HG02610 (cell line): ENCODE results near the gene LYPD6B.
A peak's percentile ranks its signal among the peaks of the same experiment; 100 is the strongest.

Experiments used
- ATAC-seq: cut with Tn5 transposase; IDR thresholded peaks from one replicate; pipeline ENCODE4 v1.9.1; 2021; ENCODE audit warnings: mild to moderate bottlenecking, moderate library complexity; ENCODE audit not compliant: unreplicated experiment

The LYPD6B gene

GRCh38 chr2:149155196-149155969, 116.9 kb downstream of the LYPD6B start:
- no peak for ATAC-seq

- ATAC-seq, result no peak
These were observed 117.5 kb downstream of the LYPD6B start for GRCh38 chr2:149155988-149156387.

- no peak for ATAC-seq
These were observed 118.7 kb downstream of the LYPD6B start for GRCh38 chr2:149156971-149157740.

DNA sequence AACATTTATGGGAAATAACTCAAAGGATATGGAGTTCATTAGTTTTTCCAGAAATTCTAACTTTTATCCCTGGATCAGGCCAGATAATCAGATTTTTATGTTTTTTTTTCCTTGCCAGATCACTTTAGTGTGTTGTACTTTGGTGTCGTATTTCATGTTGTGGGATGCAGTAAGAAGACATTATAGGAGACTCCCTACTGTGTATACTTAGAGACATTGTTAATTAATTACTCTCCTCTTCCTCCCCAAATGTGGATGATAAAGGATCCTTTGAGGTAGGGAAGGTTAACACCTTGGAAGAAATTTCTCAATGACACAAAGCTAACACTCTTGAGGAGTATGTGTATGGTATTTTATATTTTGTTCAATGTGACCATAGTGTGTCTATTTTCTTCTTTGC, 120.5 kb downstream of the LYPD6B start:
- no peak for ATAC-seq

- ATAC-seq, result no peak
These were observed 121.7 kb downstream of the LYPD6B start for GRCh38 chr2:149160195-149160594.

DNA sequence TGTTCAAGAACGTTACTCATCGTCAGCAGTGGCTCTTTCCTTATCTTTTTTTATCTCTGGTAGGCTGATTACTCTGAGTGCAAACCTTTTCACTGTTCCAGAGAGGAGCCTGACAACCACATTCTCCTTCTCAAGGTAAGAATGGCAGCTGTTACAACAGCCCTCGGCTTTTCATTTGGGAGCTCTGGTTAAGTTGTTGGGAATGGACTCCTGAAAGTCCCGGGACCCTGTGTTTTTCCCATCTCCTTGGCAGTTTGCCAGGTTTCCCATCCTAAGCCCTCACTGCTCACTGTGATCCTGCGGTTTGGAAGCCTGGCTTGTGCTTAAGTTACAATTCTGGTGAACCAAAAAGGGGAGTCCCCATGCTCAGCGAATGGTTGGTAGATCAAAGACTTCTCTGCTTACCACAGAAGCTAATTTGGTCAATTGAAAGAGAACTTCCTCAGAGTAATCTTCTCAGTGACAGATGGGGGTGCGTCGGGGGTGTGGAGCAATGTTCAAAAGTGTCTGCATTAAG, 122.3 kb downstream of the LYPD6B start:
- ATAC-seq, result peak; percentile 100

- no peak for ATAC-seq
These were observed 123.2 kb downstream of the LYPD6B start for GRCh38 chr2:149161481-149162225.

DNA sequence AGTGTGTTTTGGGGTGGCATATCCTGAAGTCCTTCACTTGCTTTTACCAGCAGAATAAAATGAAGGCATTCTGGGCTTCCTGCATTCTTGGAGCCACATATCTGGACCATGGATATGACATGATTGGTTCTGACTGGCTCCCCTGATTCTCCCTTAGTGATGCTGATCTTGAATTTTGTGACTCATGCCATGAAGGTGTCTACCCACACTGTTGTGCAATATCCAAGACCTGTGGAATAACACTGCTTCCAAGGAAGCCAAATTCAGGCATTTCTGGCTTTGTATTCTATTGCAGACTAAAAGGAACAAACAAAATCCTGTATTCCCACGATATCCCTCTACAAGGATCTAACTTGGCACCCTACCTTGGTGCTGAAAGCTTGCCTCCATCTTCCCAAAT, 125.8 kb downstream of the LYPD6B start:
- ATAC-seq, result no peak

- ATAC-seq, result no peak
These were observed 126.3 kb downstream of the LYPD6B start for GRCh38 chr2:149164827-149165226.

DNA sequence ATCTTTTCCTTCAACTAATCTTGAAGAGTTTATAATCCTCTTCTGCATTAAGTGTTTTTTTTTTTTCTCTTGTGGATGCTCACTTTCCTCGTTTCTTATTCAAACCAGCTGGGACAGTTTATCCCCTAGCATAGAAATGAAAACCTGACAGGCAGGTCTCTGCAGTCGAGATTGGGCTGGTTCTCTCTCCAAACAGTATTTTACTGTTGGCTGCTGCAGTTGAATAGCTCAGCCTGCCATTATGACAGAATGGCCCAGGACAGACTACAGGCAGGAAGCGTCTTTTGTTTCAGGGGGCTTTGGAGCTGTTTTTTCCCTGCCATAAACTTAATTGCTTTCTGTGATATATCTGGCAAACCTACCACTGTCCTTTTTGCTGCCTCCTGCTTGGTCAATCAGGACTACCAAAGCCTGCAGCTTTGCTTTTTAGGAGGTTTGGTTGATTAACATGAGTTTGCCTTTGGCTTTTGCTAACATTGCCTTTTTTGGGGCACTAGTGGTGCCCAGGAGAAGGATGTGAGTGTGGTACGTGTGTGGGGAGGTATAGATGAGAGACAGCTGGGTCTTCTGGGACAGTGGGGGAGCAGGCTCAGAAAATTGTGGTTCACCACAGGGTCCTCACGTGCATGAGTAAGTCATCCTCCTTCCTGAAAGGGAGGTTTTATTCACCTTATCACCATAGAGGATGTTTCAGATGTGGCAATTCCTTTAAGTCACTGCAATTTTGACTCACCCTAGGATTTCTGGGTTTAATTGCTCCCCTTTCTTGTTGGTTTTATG, 128.7 kb downstream of the LYPD6B start:
- no peak for ATAC-seq

DNA sequence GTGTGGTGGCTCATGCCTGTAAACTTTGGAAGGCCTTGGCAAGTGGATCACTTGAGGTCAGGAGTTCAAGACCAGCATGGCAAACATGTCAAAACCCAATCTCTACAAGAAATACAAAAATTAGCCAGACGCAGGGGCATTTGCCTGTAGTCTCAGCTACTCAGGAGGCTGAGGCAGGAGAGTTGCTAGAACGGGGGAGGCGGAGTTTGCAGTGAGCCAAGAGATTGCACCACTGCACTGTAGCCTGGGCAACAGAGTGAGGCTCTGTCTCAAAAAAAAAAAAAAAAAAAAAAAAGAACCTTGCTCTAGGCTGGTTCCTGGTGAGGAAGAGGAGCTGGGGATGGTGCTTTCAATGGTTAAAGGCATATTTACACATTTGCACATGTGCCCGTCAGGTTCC, 129.4 kb downstream of the LYPD6B start:
- ATAC-seq, result no peak

- ATAC-seq, result no peak
These were observed 131.2 kb downstream of the LYPD6B start for GRCh38 chr2:149169656-149170055.

DNA sequence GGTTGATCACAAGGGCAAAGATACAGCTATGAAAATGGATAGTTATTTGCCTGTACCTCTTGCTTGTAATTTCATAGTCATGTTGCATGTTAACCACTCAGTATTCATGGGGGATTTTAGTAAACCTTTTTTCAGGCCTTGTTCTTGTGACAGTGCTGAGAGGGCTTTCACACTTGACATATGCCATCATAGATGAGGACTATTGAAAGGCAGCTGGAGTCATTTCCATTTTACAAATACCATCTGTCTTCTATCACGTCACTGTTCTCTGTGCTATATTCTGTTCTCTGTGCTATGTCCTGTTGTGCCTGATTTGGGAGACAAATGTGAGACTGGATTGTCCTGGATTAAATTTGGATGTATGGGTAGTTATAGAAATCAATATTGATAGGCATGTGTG, 131.7 kb downstream of the LYPD6B start:
- no peak for ATAC-seq

DNA sequence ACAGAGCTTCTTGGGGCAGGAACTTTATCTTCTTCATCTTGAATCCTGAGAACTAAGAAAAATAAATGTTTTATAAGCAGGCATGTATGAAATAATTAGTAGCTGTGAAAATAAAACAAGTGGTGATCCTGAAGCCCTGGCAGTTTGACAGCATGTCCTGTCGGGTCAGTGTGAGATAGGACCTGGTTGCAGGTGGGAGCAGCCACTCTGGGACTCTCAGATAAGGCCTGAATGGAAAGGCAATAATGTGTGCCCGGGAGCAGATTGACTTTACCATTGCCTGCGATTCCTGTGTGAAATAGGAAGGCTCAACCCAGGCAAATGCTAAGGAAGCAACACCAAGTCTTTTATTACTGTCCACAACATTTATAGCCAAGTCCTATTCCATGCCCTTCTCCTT, 132.4 kb downstream of the LYPD6B start:
- ATAC-seq, result no peak

GRCh38 chr2:149173220-149173619, 134.7 kb downstream of the LYPD6B start:
- no peak for ATAC-seq

DNA sequence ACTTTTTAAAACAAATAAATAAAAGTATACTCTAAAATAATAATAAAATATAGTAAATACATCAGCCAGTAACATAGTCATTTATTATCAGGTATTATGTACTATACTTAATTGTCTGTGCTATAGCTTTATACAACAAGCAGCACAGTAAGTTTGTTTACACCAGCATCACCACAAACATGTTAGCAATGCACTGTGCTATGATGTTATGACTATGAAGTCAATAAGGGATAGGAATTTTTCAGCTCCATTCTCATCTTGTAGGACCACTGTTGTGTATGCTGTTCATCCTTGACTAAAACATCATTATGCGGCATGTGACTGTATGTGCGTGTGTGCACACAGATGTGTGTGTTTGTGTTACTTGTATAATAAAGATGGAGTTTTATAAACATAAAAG, 137.5 kb downstream of the LYPD6B start:
- no peak for ATAC-seq

GRCh38 chr2:149178612-149179011, 140.1 kb downstream of the LYPD6B start:
- no peak for ATAC-seq

- ATAC-seq, result no peak
These were observed 141.9 kb downstream of the LYPD6B start for GRCh38 chr2:149180226-149180875.

GRCh38 chr2:149183187-149183586, 144.7 kb downstream of the LYPD6B start:
- no peak for ATAC-seq

GRCh38 chr2:149184991-149185390, 146.5 kb downstream of the LYPD6B start:
- no peak for ATAC-seq
